GM23338 (cell line): Measurements from ENCODE around the gene IGF2BP2. TPM values are rescaled to one million over a fixed set of nuclear protein-coding genes. Genes with fewer than 3 reads are reported as not detected.

Source experiments
- ATAC-seq: fragments of 200-7000 bp; cut with Tn5 transposase; 3 replicates; pipeline ENCODE4 v1.9.1; 2020
- DNase-seq: peaks from one replicate; pipeline ENCODE4 v3.0.0-alpha.2; 2015; ENCODE audit warnings: low spot score
- H2AFZ ChIP-seq: fragments of 200-600 bp; sonication (generic); 2 replicates; pipeline ENCODE4 v1.8.0; 2016; ENCODE audit warnings: antibody characterized with exemption, mild to moderate bottlenecking, moderate library complexity
- H3F3A ChIP-seq: fragments of 200-600 bp; sonication (generic); replicated peaks from 2 replicates; pipeline ENCODE4 v1.8.0; 2017; ENCODE audit warnings: antibody characterized with exemption, mixed run types, low read depth
- H3K27ac ChIP-seq: fragments of 200-600 bp; sonication (generic); 2 replicates; pipeline ENCODE4 v1.6.1; 2016; ENCODE audit warnings: low read depth
- H3K27me3 ChIP-seq: fragments of 200-600 bp; sonication (generic); 2 replicates; pipeline ENCODE4 v1.8.0; 2016; ENCODE audit warnings: mild to moderate bottlenecking, mixed run types, moderate library complexity; ENCODE audit not compliant: insufficient read depth
- H3K36me3 ChIP-seq: fragments of 200-600 bp; sonication (generic); 2 replicates; pipeline ENCODE4 v1.8.0; 2016; ENCODE audit warnings: mild to moderate bottlenecking; ENCODE audit not compliant: insufficient read depth
- H3K4me1 ChIP-seq: fragments of 200-600 bp; sonication (generic); 2 replicates; pipeline ENCODE4 v1.8.0; 2016; ENCODE audit warnings: mild to moderate bottlenecking, moderate library complexity; ENCODE audit not compliant: insufficient read depth
- H3K4me2 ChIP-seq: fragments of 200-600 bp; sonication (generic); 2 replicates; pipeline ENCODE4 v1.7.1; 2017; ENCODE audit warnings: mixed run types
- H3K4me3 ChIP-seq: fragments of 200-600 bp; sonication (generic); 2 replicates; pipeline ENCODE4 v1.6.1; 2016; ENCODE audit warnings: mixed run types
- H3K79me2 ChIP-seq: fragments of 200-600 bp; sonication (generic); replicated peaks from 2 replicates; pipeline ENCODE4 v1.8.0; 2017; ENCODE audit warnings: mild to moderate bottlenecking; ENCODE audit not compliant: insufficient read depth
- H3K9me2 ChIP-seq: fragments of 200-600 bp; sonication (generic); 2 replicates; pipeline ENCODE4 v1.8.0; 2017; ENCODE audit not compliant: insufficient read depth
- H4K20me1 ChIP-seq: fragments of 200-600 bp; sonication (generic); replicated peaks from 2 replicates; pipeline ENCODE4 v1.8.0; 2017; ENCODE audit warnings: mild to moderate bottlenecking; ENCODE audit not compliant: insufficient read depth
- H3K27ac Mint-ChIP-seq: 2 replicates; pipeline ENCODE4 v1.8.0; 2020; ENCODE audit warnings: inconsistent platforms, mild to moderate bottlenecking, moderate library complexity, mixed read lengths
- H3K27me3 Mint-ChIP-seq: 3 replicates; pipeline ENCODE4 v1.8.0; 2022; ENCODE audit warnings: low read depth, mild to moderate bottlenecking, moderate library complexity, mixed read lengths, inconsistent platforms; ENCODE audit not compliant: insufficient read depth, poor library complexity
- H3K36me3 Mint-ChIP-seq: 3 replicates; pipeline ENCODE4 v1.8.0; 2021; ENCODE audit warnings: low read depth, mild to moderate bottlenecking, inconsistent platforms, moderate library complexity, mixed read lengths
- H3K4me1 Mint-ChIP-seq: 3 replicates; pipeline ENCODE4 v1.8.0; 2020; ENCODE audit warnings: mild to moderate bottlenecking, inconsistent platforms, mixed read lengths
- H3K4me3 Mint-ChIP-seq: 3 replicates; pipeline ENCODE4 v1.8.0; 2021; ENCODE audit warnings: moderate library complexity, mild to moderate bottlenecking, inconsistent platforms, mixed read lengths
- H3K9me3 Mint-ChIP-seq: 3 replicates; pipeline ENCODE4 v1.8.0; 2020; ENCODE audit warnings: moderate library complexity, mild to moderate bottlenecking, inconsistent platforms, mixed read lengths
- JUNB ChIP-seq: IDR thresholded peaks from one replicate; pipeline ENCODE4 v1.6.1; 2016; ENCODE audit warnings: antibody characterized with exemption; ENCODE audit not compliant: unreplicated experiment
- NANOG ChIP-seq: IDR thresholded peaks from 2 replicates; pipeline ENCODE4 v1.6.1; 2016; ENCODE audit warnings: antibody characterized with exemption, borderline replicate concordance
- POLR2AphosphoS5 ChIP-seq: IDR thresholded peaks from 2 replicates; pipeline ENCODE4 v1.6.1; 2016; ENCODE audit warnings: antibody characterized with exemption, low read depth
- REST ChIP-seq: IDR thresholded peaks from one replicate; pipeline ENCODE4 v1.6.1; 2018; ENCODE audit warnings: antibody characterized with exemption; ENCODE audit not compliant: unreplicated experiment
- ZNF114 ChIP-seq: fragments of 250-450 bp; sonication (Bioruptor Pico); IDR thresholded peaks from 2 replicates; pipeline ENCODE4 v1.5.0; 2020; ENCODE audit warnings: mild to moderate bottlenecking, moderate library complexity
- ZNF331 ChIP-seq: fragments of 250-450 bp; sonication (Bioruptor Pico); IDR thresholded peaks from 2 replicates; pipeline ENCODE4 v1.5.0; 2020; ENCODE audit warnings: low read depth, mild to moderate bottlenecking, moderate library complexity
- polyA plus RNA-seq: library from polyadenylated mRNA; unstranded; fragments of >200 nt; fragmentation: Nextera tagmentation; extraction: Ambion mirVana; gene quantifications from 2 replicates; pipeline ENCODE4 v1.2.1, GENCODE V29; 2016
- total RNA-seq: library from RNA; depleted of rRNA; stranded (reverse); fragments of >200 nt; shearing (Covaris generic); gene quantifications from 2 replicates; pipeline ENCODE4 v1.2.3, GENCODE V29; 2014
- TF ChIP-seq, protein P1 (sequence below), 2 experiments: fragments of 200-600 bp in 1 of 2; sonication (generic) in 1 of 2; conservative IDR thresholded peaks; 2 replicates each; pipeline versions ENCODE4 v1.5.1 to v1.6.1; 2016 to 2017; ENCODE audit warnings: antibody characterized with exemption in 2 of 2, low read depth in 2 of 2, mild to moderate bottlenecking in 2 of 2, moderate library complexity in 1 of 2

The IGF2BP2 gene
- total and polyA plus RNA-seq, 2 experiments from 2014 or later, result 82.9 to 84.5 TPM

DNA sequence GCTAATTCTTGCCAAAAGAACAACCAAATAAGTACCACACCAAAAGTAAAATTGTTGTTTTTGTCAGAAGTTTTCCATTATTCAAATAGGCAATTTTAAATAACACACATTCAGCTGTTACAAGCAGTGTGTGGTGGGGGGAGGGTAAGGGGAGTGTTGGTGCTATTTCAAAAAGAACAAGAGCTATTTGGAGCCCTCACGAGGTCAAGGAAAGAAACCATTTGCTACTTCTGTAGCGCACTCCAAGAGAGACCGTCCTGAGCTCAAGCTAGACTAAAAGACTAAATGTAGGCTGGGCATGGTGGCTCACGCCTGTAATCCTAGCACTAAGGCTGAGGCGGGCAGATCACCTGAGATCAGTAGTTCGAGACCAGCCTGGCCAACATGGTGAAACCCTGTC, 21.2 kb upstream of the IGF2BP2 start:
- Mint-ChIP-seq H3K27ac (no peak overlapping the region), H3K27me3 (no peaks in the 10 kb centered on the region), H3K9me3 (no peaks in the 10 kb centered on the region; the same call in 2 of the 3 replicates), H3K4me3 (no peak overlapping the region), H3K4me1 (peaks cover 14% of the 10 kb centered on the region; the same call in 2 of the 3 replicates), H3K36me3 (no peaks in the 10 kb centered on the region)
- Histone ChIP-seq H3K27ac (no peak overlapping the region), H3K27me3 (no peaks in the 10 kb centered on the region), H3F3A (no peaks in the 10 kb centered on the region), H3K79me2 (no peaks in the 10 kb centered on the region), H3K36me3 (no peaks in the 10 kb centered on the region), H4K20me1 (no peaks in the 10 kb centered on the region), H3K9me2 (no peaks in the 10 kb centered on the region), H2AFZ (no peak overlapping the region), H3K4me1 (peaks cover 5% of the 10 kb centered on the region; the same call in 1 of the 2 replicates), H3K4me2 (no peak overlapping the region), H3K4me3 (no peak overlapping the region)
- peak; percentile 52 for DNase-seq
- peak; percentile 82 for ATAC-seq
- TF ChIP-seq, protein P1, sequence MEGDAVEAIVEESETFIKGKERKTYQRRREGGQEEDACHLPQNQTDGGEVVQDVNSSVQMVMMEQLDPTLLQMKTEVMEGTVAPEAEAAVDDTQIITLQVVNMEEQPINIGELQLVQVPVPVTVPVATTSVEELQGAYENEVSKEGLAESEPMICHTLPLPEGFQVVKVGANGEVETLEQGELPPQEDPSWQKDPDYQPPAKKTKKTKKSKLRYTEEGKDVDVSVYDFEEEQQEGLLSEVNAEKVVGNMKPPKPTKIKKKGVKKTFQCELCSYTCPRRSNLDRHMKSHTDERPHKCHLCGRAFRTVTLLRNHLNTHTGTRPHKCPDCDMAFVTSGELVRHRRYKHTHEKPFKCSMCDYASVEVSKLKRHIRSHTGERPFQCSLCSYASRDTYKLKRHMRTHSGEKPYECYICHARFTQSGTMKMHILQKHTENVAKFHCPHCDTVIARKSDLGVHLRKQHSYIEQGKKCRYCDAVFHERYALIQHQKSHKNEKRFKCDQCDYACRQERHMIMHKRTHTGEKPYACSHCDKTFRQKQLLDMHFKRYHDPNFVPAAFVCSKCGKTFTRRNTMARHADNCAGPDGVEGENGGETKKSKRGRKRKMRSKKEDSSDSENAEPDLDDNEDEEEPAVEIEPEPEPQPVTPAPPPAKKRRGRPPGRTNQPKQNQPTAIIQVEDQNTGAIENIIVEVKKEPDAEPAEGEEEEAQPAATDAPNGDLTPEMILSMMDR (conservative IDR thresholded peaks at IDR 0.05; ENCODE audit: low read depth in 2 of 2), result peak in 1 of 2 experiments; percentile 50; a peak in 2 of 4 replicates
- TF ChIP-seq REST, result no peak

DNA sequence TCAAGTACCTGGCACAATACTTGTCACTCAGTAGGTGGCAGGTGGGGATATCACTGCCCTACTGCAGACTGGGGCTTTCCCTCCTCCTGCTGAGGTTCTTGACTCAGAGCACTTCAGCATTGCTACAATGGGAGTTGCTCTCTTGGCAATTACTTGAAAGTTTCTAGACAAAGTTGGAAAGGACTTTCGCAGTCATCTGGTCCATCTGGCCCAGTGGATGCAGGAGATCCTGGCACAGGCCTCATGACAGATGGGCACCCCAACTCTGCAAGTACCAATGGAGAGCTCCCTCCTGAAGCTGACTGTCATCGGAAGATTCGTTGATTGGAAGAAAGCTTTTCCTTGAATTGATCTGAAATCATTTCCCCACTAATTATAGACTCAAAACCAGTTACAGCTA, 19.2 kb upstream of the IGF2BP2 start:
- H3K4me1 ChIP-seq, result peaks cover 5% of the 10 kb centered on the region; the same call in 1 of the 2 replicates
- no peak overlapping the region for H3K27ac ChIP-seq
- Mint-ChIP-seq H3K27ac (no peak overlapping the region), H3K36me3 (no peaks in the 10 kb centered on the region), H3K4me1 (peaks cover 14% of the 10 kb centered on the region; the same call in 2 of the 3 replicates), H3K9me3 (no peaks in the 10 kb centered on the region; the same call in 2 of the 3 replicates), H3K4me3 (no peak overlapping the region), H3K27me3 (no peaks in the 10 kb centered on the region)
- ATAC-seq (no peak), DNase-seq (no peak)
- H3K27me3 ChIP-seq, result no peaks in the 10 kb centered on the region
- H3K4me2 ChIP-seq, result no peak overlapping the region
- H3K9me2 ChIP-seq, result no peaks in the 10 kb centered on the region
- H3K36me3 ChIP-seq, result no peaks in the 10 kb centered on the region
- H3F3A ChIP-seq, result no peaks in the 10 kb centered on the region
- no peaks in the 10 kb centered on the region for H4K20me1 ChIP-seq
- H2AFZ ChIP-seq, result no peak overlapping the region
- no peak for TF ChIP-seq JUNB
- no peak overlapping the region for H3K4me3 ChIP-seq
- no peaks in the 10 kb centered on the region for H3K79me2 ChIP-seq

DNA sequence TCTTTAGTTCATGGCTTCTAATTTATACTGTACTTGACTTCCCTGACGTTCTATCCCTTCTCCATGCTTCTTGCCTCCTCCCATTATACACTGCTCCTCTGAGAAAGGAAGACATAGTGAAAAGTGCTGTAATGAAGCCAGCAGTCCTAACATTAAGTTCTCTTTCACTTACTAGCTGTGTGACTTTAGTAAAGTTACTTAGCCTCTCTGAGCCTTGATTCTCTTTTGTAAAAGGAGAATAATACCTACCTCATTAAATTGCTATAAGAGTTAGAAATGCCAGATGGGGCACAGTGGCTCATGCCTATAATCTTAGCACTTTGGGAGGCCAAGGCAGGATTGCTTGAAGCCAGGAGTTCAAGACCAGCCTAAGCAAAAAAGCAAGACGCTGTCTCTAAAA, 18.8 kb upstream of the IGF2BP2 start:
- no peaks in the 10 kb centered on the region for H4K20me1 ChIP-seq
- H3K79me2 ChIP-seq, result no peaks in the 10 kb centered on the region
- Mint-ChIP-seq H3K36me3 (no peaks in the 10 kb centered on the region), H3K4me1 (peaks cover 14% of the 10 kb centered on the region; the same call in 2 of the 3 replicates), H3K27me3 (no peaks in the 10 kb centered on the region), H3K4me3 (no peak overlapping the region), H3K27ac (no peak overlapping the region), H3K9me3 (no peaks in the 10 kb centered on the region; the same call in 2 of the 3 replicates)
- H3K27ac ChIP-seq, result no peak overlapping the region
- no peak overlapping the region for H3K4me3 ChIP-seq
- H2AFZ ChIP-seq, result no peak overlapping the region
- H3K4me1 ChIP-seq, result peaks cover 5% of the 10 kb centered on the region; the same call in 1 of the 2 replicates
- H3K4me2 ChIP-seq, result no peak overlapping the region
- H3K36me3 ChIP-seq, result no peaks in the 10 kb centered on the region
- DNase-seq (no peak), ATAC-seq (no peak)
- no peaks in the 10 kb centered on the region for H3K27me3 ChIP-seq
- H3F3A ChIP-seq, result no peaks in the 10 kb centered on the region
- no peaks in the 10 kb centered on the region for H3K9me2 ChIP-seq
- TF ChIP-seq NANOG, result no peak
- no peak for TF ChIP-seq ZNF331 (CRISPR knock-in tag)
- TF ChIP-seq ZNF114, result no peak
- no peak for TF ChIP-seq POLR2AphosphoS5
